GM19463 (cell line): Measurements from ENCODE around the gene GPS2.

Source experiments
- ATAC-seq: cut with Tn5 transposase; IDR thresholded peaks from one replicate; pipeline ENCODE4 v1.9.1; 2021; ENCODE audit warnings: mild to moderate bottlenecking, moderate library complexity; ENCODE audit not compliant: unreplicated experiment

Gene GPS2

GRCh38 chr17:7314719-7315569 lies at the start of gene GPS2:
TSS of gene GPS2 (minus strand) at chr17:7315360. CDS start at chr17:7315052, 308 bp downstream.
- peak; percentile 89 for ATAC-seq

- no peak for ATAC-seq
These were observed 48.2 kb upstream of the GPS2 start for GRCh38 chr17:7363311-7363710.

GRCh38 chr17:7361906-7362305 lies 46.7 kb upstream of the GPS2 start:
- ATAC-seq = no peak

GRCh38 chr17:7357381-7357780 lies 42.2 kb upstream of the GPS2 start:
- no peak for ATAC-seq

GRCh38 chr17:7356756-7357155 lies 41.6 kb upstream of the GPS2 start:
- no peak for ATAC-seq

- no peak for ATAC-seq
These were observed 41.0 kb upstream of the GPS2 start for GRCh38 chr17:7356072-7356549.

GRCh38 chr17:7355573-7355972 lies 40.4 kb upstream of the GPS2 start:
- no peak for ATAC-seq

- ATAC-seq = no peak
These were observed 39.9 kb upstream of the GPS2 start, which contains the start of gene TMEM95 for GRCh38 chr17:7355053-7355452. TSS of gene TMEM95 (plus strand) at chr17:7355156. CDS start at chr17:7355205, 49 bp downstream.

GRCh38 chr17:7354262-7354843 lies 39.2 kb upstream of the GPS2 start:
- no peak for ATAC-seq

- ATAC-seq = no peak
These were observed 37.9 kb upstream of the GPS2 start for GRCh38 chr17:7352910-7353635.

- ATAC-seq = no peak
These were observed 37.3 kb upstream of the GPS2 start for GRCh38 chr17:7352503-7352889.

- peak; percentile 68 for ATAC-seq
These were observed 36.7 kb upstream of the GPS2 start, which contains the start of gene KCTD11 for GRCh38 chr17:7351665-7352502. TSS of gene KCTD11 (plus strand) at chr17:7352162.

GRCh38 chr17:7348478-7349242 lies 33.5 kb upstream of the GPS2 start:
- ATAC-seq = no peak

- ATAC-seq = no peak
These were observed 32.7 kb upstream of the GPS2 start for GRCh38 chr17:7347630-7348477.

- no peak for ATAC-seq
These were observed 31.8 kb upstream of the GPS2 start for GRCh38 chr17:7346761-7347614.

GRCh38 chr17:7343250-7343649 lies 28.1 kb upstream of the GPS2 start:
- no peak for ATAC-seq

GRCh38 chr17:7341842-7342241 lies 26.7 kb upstream of the GPS2 start:
- ATAC-seq = no peak

GRCh38 chr17:7340179-7340578 lies 25.0 kb upstream of the GPS2 start:
- ATAC-seq = no peak
